HG03060 (cell line): Measurements from ENCODE around the gene IFNA7.
"Not testable (repeated sequence)": the region's sequence is repeated elsewhere in the genome, so short reads cannot be mapped to it uniquely, and the experiment has no call there.

Experiments used
- ATAC-seq: cut with Tn5 transposase; IDR thresholded peaks from one replicate; pipeline ENCODE4 v1.9.1; 2021; ENCODE audit warnings: low read depth, moderate number of reproducible peaks; ENCODE audit not compliant: unreplicated experiment

The IFNA7 gene

GRCh38 chr9:21202105-21202504 lies at the start of gene IFNA7:
IFNA7 (minus strand) TSS chr9:21202205; CDS start chr9:21202165, 40 bp downstream.
- ATAC-seq = not testable (repeated sequence)

GRCh38 chr9:21251638-21252037 lies 49.6 kb upstream of the IFNA7 start:
- ATAC-seq = no peak

- ATAC-seq = no peak
These were observed 49.2 kb upstream of the IFNA7 start for GRCh38 chr9:21251190-21251589.

DNA sequence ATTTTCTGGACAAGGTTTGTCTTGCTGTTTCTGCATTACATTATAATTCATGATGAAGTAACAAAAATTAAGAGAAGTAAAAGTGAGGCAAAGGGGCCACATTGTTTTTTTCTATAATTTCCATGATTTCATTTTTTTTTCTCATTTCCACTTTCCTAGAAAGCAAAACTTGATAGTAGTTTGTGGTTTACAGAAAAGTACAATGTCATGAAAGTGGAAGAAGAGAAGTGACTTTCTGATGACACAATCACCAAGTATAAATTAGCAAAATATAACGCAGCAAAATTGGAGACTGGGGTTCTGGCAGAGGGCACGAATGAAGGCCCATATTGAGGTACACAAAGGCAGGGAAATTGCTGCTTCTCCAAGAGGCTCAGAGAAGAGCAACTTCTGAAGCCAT lies 42.8 kb upstream of the IFNA7 start:
- no peak for ATAC-seq

- ATAC-seq = no peak
These were observed 37.9 kb upstream of the IFNA7 start, which contains the start of gene IFNA14 for GRCh38 chr9:21239911-21240310. IFNA14 (minus strand) TSS chr9:21240005; CDS start chr9:21239935, 70 bp downstream.

GRCh38 chr9:21236360-21236714 lies 34.3 kb upstream of the IFNA7 start:
- not testable (repeated sequence) for ATAC-seq

DNA sequence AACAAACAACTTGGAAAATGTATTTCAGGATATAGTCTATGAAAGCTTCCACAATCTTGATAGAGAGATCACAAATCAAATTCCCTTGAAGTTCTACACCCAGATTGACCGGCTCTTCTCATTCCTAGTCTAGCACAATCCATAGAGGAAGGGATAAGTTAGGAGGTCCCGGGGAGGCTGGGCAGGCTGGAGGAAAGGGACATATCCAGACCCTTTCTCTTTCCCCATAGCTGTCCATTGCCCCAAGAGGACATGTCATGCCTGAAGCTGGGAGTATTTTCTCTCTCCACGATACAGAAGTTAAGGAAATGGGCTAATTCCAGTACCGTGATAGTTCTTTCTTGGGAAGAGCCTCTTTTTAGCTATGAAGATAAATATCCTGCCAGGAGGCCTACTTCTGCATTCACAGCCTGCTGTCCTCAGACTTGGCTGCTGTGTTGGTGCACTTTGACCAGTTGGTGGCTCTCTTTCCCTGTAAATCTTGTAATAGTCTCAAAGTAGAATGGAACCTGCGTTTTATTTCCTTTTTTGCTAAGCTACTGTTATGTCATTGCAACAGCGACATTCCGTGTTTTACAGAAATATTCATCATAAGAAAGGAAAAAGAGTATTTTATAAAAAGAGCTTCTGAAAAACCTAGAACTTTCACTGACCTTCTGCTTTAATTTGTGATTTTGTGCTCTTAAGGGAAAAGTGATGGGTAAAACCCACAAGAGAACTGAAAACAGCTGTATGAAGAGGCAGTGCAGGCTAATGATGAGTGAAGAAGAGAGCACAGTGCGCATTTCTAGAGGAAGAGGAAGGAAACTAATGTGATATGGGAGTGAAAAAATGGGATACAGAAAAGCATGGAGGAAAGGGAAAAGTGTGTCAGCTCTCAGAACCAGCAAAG lies 33.7 kb upstream of the IFNA7 start:
- peak; percentile 71 for ATAC-seq

DNA sequence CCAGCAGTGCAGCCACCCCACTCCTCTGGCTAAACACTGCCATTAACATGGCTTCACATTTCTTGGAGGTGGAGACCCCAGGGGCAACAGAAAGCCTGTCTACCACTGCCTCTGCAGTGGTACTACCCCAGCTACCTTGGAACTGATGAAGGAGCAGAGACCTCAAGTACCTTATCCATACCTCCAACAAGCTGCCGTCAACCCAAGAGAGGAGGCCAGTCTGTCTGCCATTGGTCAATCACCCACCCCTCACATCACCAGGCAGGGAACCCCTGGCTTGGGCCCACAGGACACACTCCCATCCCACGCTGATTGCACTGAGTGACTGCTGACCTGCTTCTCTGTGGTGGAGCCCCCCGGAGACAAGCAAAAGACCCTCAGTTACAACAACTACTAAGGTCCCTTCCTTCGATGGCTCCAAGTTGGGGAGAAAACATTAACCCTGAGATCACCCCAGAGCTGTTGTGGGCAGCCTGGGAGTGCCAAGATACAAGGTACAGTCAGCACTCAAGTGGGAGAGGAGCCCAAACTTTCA lies 32.2 kb upstream of the IFNA7 start:
- no peak for ATAC-seq

GRCh38 chr9:21233258-21233657 lies 31.3 kb upstream of the IFNA7 start:
- ATAC-seq = no peak

DNA sequence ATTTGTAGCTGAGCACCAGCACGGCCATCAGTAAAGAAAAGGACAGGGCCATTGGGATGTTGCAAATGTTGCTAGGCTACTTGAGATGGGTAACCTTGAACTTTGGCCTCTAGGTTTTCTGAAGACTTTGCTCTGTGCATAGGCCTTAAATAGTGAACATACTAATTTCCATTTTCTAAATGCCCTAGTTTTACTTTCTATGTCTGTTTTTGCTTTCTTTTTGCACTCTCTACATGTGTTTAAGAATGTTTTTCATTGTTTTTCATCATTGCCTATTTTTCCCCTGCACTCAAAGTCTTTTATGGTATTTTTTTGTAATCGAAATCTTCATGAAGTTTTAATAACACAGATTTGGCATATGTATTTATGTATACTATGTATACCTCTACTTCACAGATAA lies 26.1 kb upstream of the IFNA7 start, which contains the start of gene IFNA17:
TSS of gene IFNA17 (minus strand) at position 101 of the 400 bp plus-strand sequence. CDS start at position 52, 49 bp downstream.
- ATAC-seq = no peak

DNA sequence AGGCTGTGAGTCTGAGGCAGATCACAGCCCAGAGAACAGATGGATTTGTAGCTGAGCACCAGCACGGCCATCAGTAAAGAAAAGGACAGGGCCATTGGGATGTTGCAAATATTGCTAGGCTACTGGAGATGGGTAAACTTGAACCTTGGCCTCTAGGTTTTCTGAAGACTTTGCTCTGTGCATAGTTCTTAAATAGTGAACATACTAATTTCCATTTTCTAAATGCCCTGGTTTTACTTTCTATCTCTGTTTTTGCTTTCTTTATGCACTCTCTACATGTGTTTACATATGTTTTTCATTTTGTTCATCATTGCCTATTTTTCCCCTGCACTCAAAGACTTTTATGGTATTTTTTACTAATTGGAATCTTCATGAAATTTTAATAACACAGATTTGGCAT lies 15.2 kb upstream of the IFNA7 start, which contains the start of gene IFNA16:
TSS of gene IFNA16 (minus strand) at position 101 of the 400 bp plus-strand sequence. CDS start at position 95, 6 bp downstream.
- ATAC-seq = not testable (repeated sequence)

GRCh38 chr9:21213411-21214326 lies 11.7 kb upstream of the IFNA7 start:
- not testable (repeated sequence) for ATAC-seq

- not testable (repeated sequence) for ATAC-seq
These were observed 10.2 kb upstream of the IFNA7 start for GRCh38 chr9:21212160-21212559.

DNA sequence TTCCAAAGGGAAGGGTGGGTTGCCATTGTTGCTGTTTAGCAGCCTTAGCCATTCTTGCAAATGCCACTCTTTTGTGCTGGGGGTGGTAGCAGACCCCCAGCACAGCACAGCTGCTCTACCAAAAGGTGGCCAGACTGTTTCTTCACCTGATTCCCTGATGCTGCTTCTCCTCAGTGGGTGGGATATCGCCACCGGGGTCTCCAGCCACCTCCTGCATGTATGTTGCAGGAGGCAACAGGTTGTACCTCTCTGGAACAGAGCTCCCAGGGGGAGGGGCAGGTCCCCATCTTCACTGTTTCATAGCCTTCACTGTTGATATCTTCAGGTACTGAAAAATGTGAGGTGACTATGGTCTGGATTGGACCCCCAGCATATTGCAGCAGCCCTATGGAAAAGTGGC lies 8.8 kb upstream of the IFNA7 start:
- not testable (repeated sequence) for ATAC-seq

- ATAC-seq = no peak
These were observed 8.3 kb upstream of the IFNA7 start for GRCh38 chr9:21210311-21210710.

GRCh38 chr9:21207043-21207442 lies 5.0 kb upstream of the IFNA7 start, which contains the start of gene IFNA10:
IFNA10 (minus strand) TSS chr9:21207143; CDS start chr9:21207097, 46 bp downstream.
- not testable (repeated sequence) for ATAC-seq

- no peak for ATAC-seq
These were observed 3.2 kb upstream of the IFNA7 start for GRCh38 chr9:21205204-21205603.

- peak; percentile 89 for ATAC-seq
These were observed 6.9 kb downstream of the IFNA7 start for GRCh38 chr9:21194867-21195776.

- ATAC-seq = not testable (repeated sequence)
These were observed 14.5 kb downstream of the IFNA7 start, which contains the start of gene IFNA4 for GRCh38 chr9:21187487-21187886. IFNA4 (minus strand) TSS chr9:21187587; CDS start chr9:21187531, 56 bp downstream.
